Measurements from ENCODE around the gene USP37.

The USP37 gene

DNA sequence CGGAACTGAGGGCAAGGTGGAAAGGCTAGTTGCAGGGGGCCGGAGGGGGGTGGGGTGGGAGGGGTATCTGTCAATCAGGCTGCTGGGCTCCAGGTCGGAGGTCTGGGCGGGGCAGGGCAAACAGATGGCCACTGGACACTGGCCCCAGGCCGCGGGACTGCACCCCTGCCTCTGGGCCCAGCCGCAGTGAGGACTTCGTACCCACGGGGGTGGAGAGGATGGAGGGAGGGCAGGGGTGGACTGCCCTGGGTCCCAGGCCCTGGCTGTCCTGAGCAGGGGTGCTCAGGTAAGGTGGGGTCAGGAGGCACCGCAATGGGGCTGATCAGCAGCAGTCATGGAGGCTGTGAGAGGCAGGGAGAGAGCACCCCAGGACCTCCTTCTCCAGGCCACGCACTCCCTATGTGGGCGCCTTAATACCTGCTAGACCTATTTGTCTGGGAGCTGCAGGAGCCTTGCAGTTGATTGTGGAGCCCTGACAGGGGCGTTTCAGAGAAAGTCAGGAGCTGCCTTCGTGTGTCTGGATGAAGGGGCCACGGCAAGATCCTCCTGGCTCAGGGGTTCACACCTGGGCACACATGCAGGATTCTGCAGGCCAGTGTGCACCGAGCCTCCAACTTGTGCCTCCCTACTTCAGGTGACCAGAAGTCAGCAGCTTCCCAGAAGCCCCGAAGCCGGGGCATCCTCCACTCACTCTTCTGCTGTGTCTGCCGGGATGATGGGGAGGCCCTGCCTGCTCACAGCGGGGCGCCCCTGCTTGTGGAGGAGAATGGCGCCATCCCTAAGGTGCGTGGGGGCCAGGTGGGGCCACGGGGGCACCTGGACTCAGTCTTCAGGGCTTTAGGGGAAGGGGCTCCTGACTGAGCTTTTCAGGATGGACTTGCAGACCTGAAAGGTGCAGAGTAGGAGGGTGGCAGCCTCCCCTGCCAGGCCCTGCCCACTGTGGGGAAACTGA, 166.9 kb downstream of the USP37 start:
- no peak for DNase-seq
